WTC11 (cell line): ENCODE results near the gene CEP131. TPM values are rescaled to one million over a fixed set of nuclear protein-coding genes. Genes with fewer than 3 reads are reported as not detected.

Experiments
- ATAC-seq: fragments of 200-7000 bp; cut with Tn5 transposase; 2 replicates; pipeline ENCODE4 v1.10.0; 2021; ENCODE audit warnings: mild to moderate bottlenecking, moderate library complexity
- CTCF ChIA-PET: fragments of 300-600 bp; sonication (Branson Sonifier 250); formaldehyde crosslinking; loops from one replicate; lab custom pipeline; 2021; ENCODE audit warnings: antibody characterized with exemption; lab: Charles Lee
- POLR2A ChIA-PET: fragments of 350-600 bp; sonication (Branson Sonifier 250); formaldehyde crosslinking; loops from one replicate; lab custom pipeline; 2021; ENCODE audit warnings: antibody characterized with exemption; lab: Charles Lee
- DNase-seq: peaks from one replicate; pipeline ENCODE4 v3.0.0; 2021; ENCODE audit warnings: low spot score
- H3K27ac Mint-ChIP-seq: 2 replicates; pipeline ENCODE4 v1.8.0; 2021; ENCODE audit warnings: mixed read lengths
- H3K27me3 Mint-ChIP-seq: 2 replicates; pipeline ENCODE4 v1.8.0; 2021; ENCODE audit warnings: low read depth, mild to moderate bottlenecking, moderate library complexity, mixed read lengths
- H3K36me3 Mint-ChIP-seq: 2 replicates; pipeline ENCODE4 v1.8.0; 2021; ENCODE audit warnings: mixed read lengths
- H3K4me1 Mint-ChIP-seq: 2 replicates; pipeline ENCODE4 v1.8.0; 2022; ENCODE audit warnings: mixed read lengths
- H3K4me3 Mint-ChIP-seq: 2 replicates; pipeline ENCODE4 v1.8.0; 2021; ENCODE audit warnings: mild to moderate bottlenecking, moderate library complexity, mixed read lengths
- H3K9me3 Mint-ChIP-seq: 2 replicates; pipeline ENCODE4 v1.8.0; 2021; ENCODE audit warnings: mixed read lengths
- ATF2 ChIP-seq: sonication (generic); formaldehyde crosslinking; IDR thresholded peaks from 2 replicates; pipeline ENCODE4 v1.8.1; 2022; ENCODE audit warnings: low read depth, missing genetic modification reagents, borderline replicate concordance
- ATF6 ChIP-seq: sonication (generic); formaldehyde crosslinking; IDR thresholded peaks from 2 replicates; pipeline ENCODE4 v1.8.1; 2023; ENCODE audit warnings: mild to moderate bottlenecking, missing genetic modification reagents
- CDX4 ChIP-seq: fragments of 250-450 bp; sonication (Bioruptor Pico); IDR thresholded peaks from 2 replicates; pipeline ENCODE4 v1.9.0; 2021; ENCODE audit warnings: moderate library complexity, mild to moderate bottlenecking, inconsistent platforms, borderline replicate concordance
- E2F5 ChIP-seq: sonication (generic); formaldehyde crosslinking; IDR thresholded peaks from 2 replicates; pipeline ENCODE4 v1.8.1; 2022; ENCODE audit warnings: mild to moderate bottlenecking, moderate library complexity, missing genetic modification reagents
- FOXJ3 ChIP-seq: sonication (generic); formaldehyde crosslinking; IDR thresholded peaks from 2 replicates; pipeline ENCODE4 v1.9.0; 2021; ENCODE audit warnings: missing genetic modification reagents, mild to moderate bottlenecking, borderline replicate concordance
- IRF2 ChIP-seq: sonication (generic); formaldehyde crosslinking; IDR thresholded peaks from 2 replicates; pipeline ENCODE4 v1.8.0; 2022; ENCODE audit warnings: low read depth, missing genetic modification reagents, borderline replicate concordance
- MXD4 ChIP-seq: fragments of 250-450 bp; sonication (Bioruptor Pico); IDR thresholded peaks from 2 replicates; pipeline ENCODE4 v1.8.0; 2021; ENCODE audit warnings: mild to moderate bottlenecking, moderate library complexity, borderline replicate concordance
- NFATC4 ChIP-seq: fragments of 250-450 bp; sonication (Bioruptor Pico); IDR thresholded peaks from 2 replicates; pipeline ENCODE4 v1.9.0; 2021; ENCODE audit warnings: mild to moderate bottlenecking
- NR3C1 ChIP-seq: sonication (generic); formaldehyde crosslinking; conservative IDR thresholded peaks from 2 replicates; pipeline ENCODE4 v1.8.1; 2023; ENCODE audit warnings: low read depth, mild to moderate bottlenecking, missing genetic modification reagents
- OVOL2 ChIP-seq: fragments of 250-450 bp; sonication (Bioruptor Pico); IDR thresholded peaks from 2 replicates; pipeline ENCODE4 v1.9.0; 2021; ENCODE audit warnings: mild to moderate bottlenecking, borderline replicate concordance
- ZBTB43 ChIP-seq: sonication (generic); formaldehyde crosslinking; IDR thresholded peaks from 2 replicates; pipeline ENCODE4 v1.8.1; 2023; ENCODE audit warnings: mild to moderate bottlenecking, missing genetic modification reagents
- ZNF263 ChIP-seq: sonication (generic); formaldehyde crosslinking; IDR thresholded peaks from 2 replicates; pipeline ENCODE4 v1.8.1; 2022; ENCODE audit warnings: low read depth, mild to moderate bottlenecking, moderate library complexity, missing genetic modification reagents
- ZNF425 ChIP-seq: fragments of 250-450 bp; sonication (Bioruptor Pico); conservative IDR thresholded peaks from 2 replicates; pipeline ENCODE4 v1.9.0; 2021; ENCODE audit warnings: mild to moderate bottlenecking
- ZSCAN18 ChIP-seq: fragments of 250-450 bp; sonication (Bioruptor Pico); IDR thresholded peaks from 2 replicates; pipeline ENCODE4 v2.1.2; 2022; ENCODE audit warnings: mild to moderate bottlenecking, moderate library complexity
- total RNA-seq: library from RNA; stranded (reverse); gene quantifications from 3 replicates; pipeline ENCODE4 v1.2.3, GENCODE V29; 2021

CEP131 gene
- total RNA-seq, 1 experiment from 2014 or later = 35.2 TPM

- TF ChIP-seq ATF2 (CRISPR knock-in tag) (no peak), ZSCAN18 (CRISPR knock-in tag) (no peak), E2F5 (CRISPR knock-in tag) (no peak), ATF6 (CRISPR knock-in tag) (no peak), ZBTB43 (CRISPR knock-in tag) (no peak), MXD4 (CRISPR knock-in tag) (no peak), ZNF263 (no peak), NFATC4 (CRISPR knock-in tag) (no peak), FOXJ3 (CRISPR knock-in tag) (no peak), CDX4 (CRISPR knock-in tag) (no peak), ZNF425 (no peak), IRF2 (no peak), OVOL2 (CRISPR knock-in tag) (no peak), NR3C1 (CRISPR knock-in tag) (no peak)
- DNase-seq (peak; percentile 60), ATAC-seq (no peak)
- peak overlapping the region; percentile 58; the same call in 1 of the 2 replicates for H3K27ac Mint-ChIP-seq
- CTCF ChIA-PET = interaction anchor here (0.9 to 1.2 kb wide), 2 partner anchors 9 to 78 kb away, joined by 3 read pairs; no protein-coding TSS in a partner anchor
- H3K9me3 Mint-ChIP-seq = no peaks in the 10 kb centered on the region
- H3K4me1 Mint-ChIP-seq = peaks cover 17% of the 10 kb centered on the region
- 0 out of 2 replicates have a peak, but pooled peaks cover 3% of the 10 kb centered on the region for H3K36me3 Mint-ChIP-seq
- peak overlapping the region; percentile 71 for H3K4me3 Mint-ChIP-seq
- peaks cover 19% of the 10 kb centered on the region for H3K27me3 Mint-ChIP-seq
- POLR2A ChIA-PET = no interaction called here
These were observed 1.4 kb downstream of the CEP131 start for GRCh38 chr17:81221371-81221841.
